Measurements from ENCODE around the gene GRIK4.
"Not testable (repeated sequence)": the region's sequence is repeated elsewhere in the genome, so short reads cannot be mapped to it uniquely, and the experiment has no call there.

Gene GRIK4

DNA sequence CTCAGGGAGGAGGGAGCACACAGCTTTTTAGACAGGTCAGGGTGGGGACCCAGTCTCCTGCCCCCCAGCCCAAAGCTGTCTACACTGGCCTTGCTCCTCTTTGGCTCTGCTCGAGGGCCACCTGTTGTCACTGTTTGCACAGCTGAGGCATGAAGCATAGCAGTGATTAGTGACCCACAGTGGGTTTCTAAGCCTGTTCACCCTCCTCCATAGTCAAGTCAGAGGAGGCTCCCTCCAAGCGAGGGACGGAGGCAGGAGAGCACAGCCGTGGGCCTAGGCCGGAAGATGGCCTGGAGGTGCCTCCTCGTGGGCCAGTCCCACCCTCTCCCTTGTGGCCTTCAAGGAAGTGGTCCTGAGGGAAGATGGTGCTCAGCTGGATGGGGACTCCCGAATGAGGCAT lies 241.1 kb downstream of the GRIK4 start:
- no peak for DNase-seq

DNA sequence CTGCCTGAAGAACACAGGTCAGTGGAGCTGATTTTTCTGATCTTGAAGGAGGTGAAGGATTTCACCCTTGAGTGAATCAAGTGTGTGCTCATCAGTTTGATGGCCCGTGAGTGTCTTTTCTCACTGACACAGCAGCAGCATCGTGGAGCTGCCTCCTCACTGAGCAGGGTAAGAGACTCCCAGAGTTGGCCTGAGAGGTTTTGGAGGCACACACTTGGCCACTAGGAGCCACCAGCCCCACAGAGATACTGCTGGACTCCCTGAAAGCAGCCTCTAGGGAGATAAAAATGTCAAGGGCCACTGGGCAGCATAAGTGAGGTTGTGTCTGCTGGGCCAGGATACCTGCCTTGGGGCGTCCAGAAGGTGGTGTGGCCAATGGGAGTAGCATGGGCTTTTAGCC lies 245.4 kb downstream of the GRIK4 start:
- no peak for DNase-seq

DNA sequence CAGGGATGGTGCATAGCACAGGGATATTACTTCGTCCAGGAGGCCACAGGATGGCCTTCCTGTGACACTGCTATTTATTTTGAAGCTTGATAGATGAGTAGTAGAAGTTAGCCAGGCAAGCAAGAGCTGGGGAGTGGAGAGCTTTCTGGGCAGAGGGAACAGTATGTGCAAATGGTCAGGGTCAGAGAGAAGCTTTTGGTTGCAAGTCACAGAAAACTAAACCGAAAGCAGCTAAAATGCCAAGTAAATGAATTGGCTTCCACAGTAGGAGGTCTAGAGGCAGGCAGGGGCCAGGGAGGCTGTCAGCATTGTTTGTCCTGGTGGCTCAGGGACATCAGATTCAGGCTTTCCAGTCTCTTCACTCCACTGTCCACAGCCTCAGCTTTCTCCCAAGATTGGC lies 247.5 kb downstream of the GRIK4 start:
- DNase-seq, result no peak

DNA sequence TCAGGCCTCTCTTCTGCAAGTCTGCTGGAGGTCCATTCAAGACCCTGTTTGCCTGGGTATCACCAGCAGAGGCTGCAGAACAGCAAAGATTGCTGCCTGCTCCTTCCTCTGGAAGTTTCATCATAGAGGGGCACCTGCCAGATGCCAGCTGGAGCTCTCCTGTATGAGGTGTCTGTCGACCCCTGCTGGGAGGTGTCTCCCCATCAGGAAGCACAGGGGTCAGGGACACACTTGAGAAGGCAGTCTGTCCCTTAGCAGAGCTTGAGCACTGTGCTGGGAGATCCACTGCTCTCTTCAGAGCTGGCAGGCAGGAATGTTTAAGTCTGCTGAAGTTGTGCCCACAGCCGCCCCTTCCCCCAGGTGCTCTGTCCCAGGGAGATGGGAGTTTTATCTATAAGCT lies 254.2 kb downstream of the GRIK4 start:
- DNase-seq, result not testable (repeated sequence)

DNA sequence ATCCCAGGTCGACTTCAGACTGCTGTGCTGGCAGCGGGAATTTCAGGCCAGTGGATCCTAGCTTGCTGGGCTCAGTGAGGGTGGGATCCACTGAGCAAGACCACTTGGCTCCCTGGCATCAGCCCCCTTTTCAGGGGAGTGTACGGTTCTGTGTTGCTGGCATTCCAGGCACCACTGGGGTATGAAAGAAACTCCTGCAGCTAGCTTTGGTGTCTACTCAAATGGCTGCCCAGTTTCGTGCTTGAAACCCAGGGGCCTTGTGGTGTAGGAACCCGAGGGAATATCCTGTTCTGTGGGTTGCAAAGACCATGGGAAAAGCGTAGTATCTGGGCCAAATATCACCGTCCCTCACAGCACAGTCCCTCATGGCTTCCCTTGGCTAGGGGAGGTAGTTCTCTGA lies 254.8 kb downstream of the GRIK4 start:
- DNase-seq, result no peak

DNA sequence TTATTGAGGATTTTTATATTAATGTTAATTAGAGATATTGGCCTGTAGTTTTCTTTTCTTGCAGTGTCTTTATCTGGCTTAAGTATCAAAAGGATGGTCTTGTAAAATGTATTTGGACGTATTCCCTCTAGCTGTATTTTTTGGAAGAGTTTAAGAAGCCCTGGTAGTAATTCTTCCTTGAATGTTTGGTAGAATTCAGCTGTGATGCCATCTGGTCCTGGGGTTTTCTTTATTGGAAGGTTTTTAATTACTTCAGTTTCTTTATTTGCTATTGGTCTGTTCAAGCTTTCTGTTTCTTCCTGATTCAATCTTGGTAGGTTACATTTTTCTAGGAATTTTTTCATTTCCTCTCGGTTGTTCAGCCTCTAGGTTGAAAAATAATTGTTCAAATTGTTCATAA lies 257.4 kb downstream of the GRIK4 start:
- no peak for DNase-seq

DNA sequence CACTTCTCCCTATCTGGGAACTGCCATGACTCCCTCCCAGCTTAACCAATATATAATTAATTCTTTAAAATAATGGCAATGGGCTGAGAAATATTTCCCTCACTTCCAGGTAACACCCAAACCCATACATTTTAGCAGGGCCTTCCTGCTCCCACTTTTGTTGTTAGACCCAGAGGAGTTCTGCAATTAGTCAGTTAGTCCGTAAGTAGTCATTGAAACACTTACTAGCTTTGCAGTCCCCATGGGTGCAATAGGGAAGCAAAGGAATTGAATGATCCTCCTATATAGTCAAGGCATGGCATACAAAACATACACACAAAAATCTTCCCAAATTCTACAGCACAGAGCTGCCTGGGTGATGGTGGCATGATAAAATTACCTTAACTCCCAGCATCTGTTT lies 258.4 kb downstream of the GRIK4 start:
- no peak for DNase-seq

DNA sequence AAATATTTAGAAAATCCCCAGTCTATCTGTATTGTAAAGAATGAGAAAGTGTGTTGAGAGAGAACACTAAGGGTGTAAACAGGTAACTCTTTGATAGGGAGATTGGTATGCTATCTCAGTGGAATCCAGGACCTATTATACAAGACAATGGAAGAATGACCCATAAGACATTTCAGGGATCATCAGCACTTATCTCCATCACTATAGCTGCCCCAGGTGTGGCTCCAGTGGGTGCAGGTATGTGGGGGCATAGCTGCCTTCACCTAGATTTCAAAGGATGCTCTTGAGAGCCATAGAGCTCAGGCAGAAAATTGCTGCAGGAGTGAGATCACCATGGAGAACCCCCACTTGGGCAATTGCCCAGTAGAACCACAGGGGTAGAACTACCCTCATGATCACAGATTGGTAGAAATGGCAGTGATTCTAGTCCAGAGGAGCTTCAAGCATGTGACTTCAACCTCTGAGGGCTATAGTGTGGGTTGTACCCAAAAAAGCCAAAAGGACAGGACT lies 260.1 kb downstream of the GRIK4 start:
- DNase-seq, result no peak

DNA sequence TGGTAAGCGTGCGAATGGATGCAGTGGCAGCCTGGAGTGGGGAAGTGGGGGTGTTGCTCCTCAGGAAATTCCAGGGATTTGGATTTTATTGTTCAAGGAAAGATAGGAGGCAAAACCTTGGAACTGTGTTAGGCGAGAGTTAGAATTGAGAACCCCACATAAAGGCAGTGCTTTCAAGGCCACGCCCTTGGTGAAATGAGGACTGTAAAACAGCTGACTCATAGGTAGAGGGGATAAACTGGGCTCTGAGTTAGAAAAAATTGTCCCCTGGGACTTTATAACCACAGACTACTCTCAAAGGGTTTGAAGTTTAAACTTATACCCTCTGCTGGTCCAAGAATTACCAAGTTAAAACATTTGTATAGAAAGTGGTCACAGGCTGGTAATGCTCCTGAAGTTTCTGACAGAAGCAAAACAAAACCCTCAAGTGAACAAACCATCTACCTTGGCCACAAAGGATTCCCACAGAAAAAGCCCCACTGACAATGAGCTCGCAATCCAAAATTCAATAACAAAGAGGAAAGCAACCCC lies 262.0 kb downstream of the GRIK4 start:
- no peak for DNase-seq

DNA sequence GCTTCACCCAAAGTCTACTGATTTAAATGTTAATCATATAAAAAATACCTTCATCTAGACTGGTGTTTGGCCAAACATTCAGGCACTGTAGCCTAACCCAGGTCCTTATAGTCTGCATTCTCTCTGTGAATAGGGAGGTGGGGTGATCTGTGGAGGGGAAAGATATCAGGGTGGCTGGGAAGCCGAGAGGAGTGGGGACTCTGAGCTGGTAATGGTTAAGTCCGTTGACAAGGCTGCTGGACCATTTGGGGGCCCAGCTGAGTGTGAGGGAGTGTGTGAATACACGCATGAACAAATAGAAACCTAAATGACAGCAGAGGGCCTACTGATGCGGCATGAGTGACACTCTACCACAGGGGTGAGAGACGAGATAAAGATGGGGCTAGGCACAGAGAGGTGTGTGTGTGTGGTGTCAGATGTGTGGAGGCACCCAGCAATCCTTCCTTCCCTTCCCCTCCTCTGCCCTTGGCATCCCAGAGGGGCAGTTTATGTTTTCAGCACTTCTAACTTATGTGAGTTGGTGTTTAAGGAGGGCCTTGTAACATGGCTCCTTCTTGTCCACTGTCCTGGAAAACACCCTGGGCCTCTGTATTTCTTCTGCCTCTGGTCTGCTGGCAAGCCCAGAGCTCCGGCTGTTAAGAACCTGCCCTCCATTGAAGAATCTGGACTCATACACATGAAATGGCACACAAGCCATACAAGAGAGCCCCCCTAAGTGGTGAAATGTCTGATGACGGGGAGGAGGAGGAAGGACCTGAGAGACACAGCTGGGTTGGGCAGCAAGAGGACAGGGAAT lies 263.2 kb downstream of the GRIK4 start:
- DNase-seq, result no peak

DNA sequence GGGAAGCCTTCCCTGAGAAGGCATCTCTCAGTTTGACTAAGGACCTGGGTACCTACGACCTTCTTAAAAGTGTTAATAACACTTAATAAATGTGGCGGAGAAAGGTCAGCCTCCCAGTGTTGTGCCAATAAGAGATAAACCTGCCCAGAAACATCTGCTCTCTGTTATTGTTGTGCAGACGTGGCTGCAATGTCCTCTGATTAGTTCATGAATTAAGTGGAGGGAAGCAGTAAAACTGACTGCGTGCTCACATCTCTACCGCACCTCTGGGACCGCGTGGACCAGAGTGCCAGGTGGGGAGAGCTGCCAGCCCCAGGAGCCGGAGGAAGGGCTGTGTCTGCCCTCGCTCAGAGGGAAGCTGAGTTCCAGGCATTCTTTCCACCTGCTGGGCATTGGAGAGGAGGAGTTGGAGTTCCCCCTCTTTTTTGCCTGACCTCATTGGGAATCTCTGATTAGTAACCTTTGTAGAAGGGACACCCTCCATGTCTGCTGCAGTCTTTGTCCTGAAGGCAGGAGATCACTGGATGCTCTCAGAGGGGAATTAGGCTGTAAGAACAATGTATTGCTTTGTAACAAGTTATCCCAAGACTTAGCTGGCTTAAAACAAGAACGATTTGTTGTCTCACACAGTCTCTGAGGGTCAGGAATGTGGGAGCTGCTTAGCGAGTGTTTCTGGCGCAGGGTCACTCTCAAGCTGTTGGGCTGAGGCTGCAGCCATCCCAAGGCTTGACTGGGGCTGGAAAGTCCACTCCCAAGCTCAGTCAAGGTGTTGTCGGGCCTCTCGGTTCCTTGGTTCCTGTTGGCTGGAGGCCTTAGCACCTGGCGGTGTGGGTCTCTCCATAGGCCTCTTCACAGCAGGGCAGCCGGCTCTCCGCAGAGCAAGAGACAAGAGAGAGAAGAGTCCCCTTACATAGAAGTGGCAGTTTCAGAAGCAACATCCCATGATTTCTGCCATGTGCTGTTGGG lies 264.7 kb downstream of the GRIK4 start:
- DNase-seq, result no peak

DNA sequence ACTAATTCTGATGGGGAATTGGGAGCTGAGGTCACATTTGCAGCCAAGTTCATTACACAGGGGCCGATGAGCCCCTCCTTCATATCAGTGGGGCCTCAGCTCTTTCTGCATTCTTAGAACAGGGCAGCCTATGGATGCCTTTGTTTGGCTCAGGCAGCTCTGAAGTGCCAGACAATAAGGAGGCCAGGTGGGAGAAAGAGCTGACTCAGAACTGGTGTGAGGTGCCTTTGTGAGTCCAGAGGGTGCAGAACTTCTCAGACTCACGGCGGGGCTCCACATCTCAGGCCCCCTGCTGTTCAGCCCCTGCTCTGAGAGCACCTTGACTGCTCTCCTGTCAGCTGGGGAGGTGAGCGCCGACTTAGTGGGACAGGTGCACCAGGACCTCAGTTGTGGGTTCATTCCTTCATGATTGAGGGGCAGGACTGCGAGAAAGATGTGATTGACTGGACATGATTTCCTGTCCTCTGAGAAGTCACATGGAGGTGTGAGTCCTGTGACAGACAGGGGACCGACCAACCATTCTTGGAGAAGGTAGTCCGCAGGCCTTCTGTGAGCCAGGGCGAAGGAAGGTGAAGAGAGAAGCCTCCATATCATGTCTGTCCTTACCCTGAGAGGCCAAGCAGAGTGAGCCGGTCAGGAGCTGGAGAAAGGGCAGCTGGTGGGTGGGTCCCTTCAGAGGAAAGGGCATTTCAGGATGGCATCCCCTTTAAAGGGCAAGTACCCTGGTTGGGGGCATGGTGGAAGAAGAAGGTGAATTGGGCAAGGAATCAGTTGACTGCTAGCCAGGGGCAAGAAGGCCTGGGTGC lies 267.3 kb downstream of the GRIK4 start:
- no peak for DNase-seq

DNA sequence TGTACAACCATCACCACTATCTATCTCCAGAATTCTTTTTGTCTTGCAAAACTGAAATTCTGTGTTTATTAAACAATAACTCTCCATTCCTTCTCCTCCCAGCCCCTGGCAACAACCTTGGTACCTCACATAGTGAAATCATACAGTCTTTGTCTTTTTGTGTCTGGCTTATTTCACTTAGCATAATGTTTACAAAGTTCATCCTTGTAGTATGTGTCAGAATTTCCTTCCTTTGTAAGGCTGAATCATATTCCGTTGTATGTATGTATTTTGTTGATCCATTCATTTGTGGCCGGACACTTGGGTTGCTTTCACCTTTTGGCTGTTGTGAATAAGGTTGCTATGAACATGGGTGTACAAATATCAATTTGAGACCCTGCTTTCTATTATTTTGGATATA lies 268.7 kb downstream of the GRIK4 start:
- DNase-seq, result peak; percentile 6

DNA sequence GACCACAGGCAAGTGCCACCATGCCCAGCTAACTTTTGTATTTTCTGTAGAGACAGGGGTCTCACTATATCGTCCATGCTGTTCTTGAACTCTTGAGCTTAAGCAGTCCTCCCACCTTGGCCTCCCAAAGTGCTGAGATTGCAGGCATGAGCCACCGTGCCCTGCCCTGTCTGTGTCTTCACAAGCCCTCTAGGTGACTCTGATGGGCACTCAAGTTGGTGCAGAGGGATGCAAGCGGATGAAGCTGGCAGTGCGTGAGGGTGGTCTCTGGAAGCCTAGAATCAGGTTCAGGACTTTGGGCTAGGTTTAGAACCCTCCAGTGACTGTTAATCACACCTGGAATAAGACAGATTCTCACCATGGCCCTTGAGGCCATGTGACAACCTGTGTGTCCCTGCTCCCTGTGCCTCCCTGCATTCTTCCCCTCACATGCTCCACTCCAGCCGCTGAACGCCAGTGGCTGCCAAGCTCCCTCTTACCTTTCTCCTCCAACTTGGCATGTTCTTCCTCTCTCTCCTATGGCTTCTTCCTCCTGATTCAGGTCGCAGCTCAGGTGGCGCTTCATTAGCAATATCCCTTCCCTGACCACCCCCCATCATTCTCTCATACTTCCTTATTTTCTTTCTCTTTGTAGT lies 270.1 kb downstream of the GRIK4 start:
- no peak for DNase-seq

DNA sequence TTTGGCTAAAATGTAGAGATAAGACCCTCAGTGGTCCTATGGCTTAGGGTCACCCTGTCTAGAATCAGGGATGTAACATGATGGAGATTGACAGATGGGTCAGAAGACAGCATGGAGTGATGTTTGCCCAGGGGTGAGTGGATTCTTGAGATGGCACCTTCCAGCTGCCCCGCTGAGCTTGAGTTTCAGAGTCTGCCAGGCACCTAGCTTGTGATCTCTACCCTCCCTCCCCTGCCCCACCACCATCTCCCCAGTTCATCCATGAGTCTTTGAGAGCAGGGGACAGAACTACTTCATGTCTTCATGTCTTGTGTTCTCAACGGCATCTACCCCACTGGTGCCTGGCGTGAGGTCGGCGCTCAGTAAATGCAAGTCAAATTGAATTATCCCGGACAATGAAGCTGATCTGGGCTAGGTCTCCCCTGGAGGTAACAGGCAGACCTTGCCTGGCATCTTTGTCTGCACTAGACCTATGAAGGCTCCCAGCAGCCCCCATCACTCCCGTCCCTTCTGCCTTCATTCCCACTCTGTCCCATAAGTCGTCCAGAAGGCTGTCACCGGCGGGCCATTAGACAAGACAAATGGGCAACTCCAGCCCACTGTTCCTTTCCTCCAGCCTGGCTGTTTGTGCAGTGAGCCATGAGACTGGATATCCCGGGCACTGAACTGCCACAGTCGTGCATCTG lies 273.2 kb downstream of the GRIK4 start:
- DNase-seq, result no peak

DNA sequence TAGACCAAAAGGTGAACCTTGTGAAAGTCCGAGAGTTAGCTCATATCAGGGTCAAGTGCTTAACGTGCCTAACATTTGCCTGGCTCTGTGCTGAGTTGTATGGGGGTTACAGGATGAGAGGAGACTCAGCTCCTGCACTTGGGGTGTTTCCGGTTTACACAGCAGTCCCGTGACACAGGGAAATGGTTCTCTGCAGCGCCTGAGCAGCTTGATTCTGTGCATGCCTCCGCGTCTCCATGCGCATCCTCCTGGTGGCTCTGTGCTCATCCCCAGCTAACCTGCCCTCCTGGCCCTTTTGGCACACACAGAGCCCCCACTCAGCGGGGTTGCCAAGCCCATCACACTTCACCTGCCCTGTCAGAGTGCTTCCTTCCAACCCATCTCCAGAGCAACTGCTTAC lies 274.0 kb downstream of the GRIK4 start:
- no peak for DNase-seq

DNA sequence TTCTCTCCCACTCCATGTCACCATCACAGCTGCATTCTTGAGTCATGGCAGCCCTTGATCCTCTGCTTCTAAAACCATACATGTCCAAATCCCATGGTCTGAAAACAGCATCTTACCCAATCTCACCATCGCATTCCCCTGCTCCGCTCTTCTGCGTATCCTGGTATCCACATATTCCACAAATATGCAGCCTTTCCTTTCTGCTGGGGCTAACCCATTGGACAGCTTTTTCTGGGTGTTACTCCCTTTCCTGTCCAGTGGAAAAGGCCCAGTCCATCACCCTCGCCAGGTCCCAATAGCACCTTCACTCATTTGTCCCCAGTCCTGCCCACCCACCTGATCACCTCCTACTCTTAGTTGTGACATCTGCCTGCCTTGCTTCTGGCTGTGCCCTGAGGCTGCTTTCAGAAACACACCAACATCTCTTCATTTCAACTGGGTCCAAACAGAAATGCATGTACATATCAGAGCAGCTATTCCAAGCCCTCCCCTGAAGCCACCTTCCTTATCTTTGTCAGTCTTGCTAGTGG lies 274.7 kb downstream of the GRIK4 start:
- no peak for DNase-seq

DNA sequence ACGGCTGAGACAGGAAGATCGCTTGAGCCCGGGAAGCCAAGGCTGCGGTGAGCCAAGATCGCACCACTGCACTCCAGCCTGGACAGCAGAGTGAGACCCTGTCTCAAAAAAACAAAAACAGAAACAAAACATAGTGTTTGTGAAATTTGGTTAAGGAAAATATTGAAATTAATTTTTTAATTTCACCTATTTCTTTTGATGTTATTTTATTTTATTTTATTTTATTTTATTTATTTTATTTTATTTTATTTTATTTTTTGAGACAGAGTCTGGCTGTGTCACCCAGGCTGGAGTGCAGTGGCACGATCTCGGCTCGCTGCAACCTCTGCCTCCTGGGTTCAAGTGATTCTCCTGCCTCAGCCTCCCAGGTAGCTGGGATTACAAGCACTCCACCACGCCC lies 275.7 kb downstream of the GRIK4 start:
- not testable (repeated sequence) for DNase-seq

DNA sequence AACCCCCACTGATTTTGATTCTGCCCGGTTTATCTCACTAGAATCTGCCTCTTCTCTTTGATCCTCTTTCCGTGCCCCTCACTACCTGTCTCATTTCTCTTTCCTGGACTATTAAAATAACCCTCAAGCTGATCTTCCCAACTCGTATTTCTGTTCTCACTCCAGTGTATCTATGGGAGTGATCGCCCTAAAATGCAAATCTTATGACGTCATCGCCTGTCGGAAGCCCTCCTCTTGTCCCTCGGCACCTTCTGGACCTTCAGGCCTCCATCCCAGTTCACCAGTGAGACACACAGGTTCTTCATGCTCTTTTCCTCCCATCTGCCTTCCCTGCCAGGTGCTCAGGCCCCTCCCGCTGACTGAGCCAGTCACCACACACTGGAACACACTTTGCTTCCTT lies 277.8 kb downstream of the GRIK4 start:
- no peak for DNase-seq

DNA sequence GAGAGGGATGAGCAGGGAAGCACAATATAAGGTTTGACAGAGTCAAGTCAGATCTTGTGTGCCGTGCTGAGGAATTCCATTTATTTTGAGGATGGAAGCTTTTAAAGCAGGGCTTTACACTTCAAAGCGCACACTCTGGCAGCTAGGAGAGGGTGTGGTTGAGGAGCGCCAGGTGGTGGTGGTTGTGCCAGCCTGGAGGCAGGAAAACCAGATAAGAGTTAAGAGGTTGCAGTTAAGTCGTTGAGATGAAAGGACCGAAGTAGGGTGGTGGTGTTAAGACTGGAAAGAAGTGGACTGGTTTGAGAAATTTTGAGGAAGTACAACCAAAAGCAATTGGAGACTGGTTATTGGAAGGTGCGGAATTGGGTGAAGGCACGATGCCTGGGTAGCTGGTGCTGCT lies 280.8 kb downstream of the GRIK4 start:
- no peak for DNase-seq

DNA sequence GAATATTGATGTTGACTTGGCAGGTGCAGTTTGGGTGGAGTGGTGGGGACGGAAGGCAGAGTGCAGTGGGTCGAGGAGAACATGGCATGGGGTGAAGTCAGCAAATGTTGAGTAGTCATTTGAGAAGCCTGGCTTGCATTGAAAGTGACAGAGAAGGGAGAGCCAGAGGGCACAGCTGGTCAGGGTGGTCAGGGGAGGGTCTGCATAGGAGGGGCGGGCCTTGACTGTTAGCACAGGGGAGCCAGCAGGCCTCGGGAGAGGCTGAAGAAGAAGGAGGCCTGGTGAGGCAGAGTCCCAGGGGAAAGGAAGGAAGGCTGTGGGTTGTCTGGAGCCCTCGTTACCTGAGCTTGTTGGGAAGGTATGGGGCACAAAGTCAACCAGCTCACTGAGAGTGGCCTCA lies 281.6 kb downstream of the GRIK4 start:
- no peak for DNase-seq

Data from HCEC 1CT (cell line).